ENCODE measurements around the gene SLC5A5. TPM values are rescaled to one million over a fixed set of nuclear protein-coding genes. Genes with fewer than 3 reads are reported as not detected.

SLC5A5 gene
- total and polyA plus RNA-seq, 10 of the 15 experiments (the other 5 are each of a cell fraction or from before 2014, with no cell fraction given) = 0.02 to 0.08 (median 0.05) TPM; not detected in 3

- no peaks in the 10 kb centered on the region for H3K79me2 ChIP-seq (ENCODE audit: control insufficient read depth, insufficient read depth, low read length)
- in situ Hi-C loops (cut with MboI) = no loop called here
- H3K9ac ChIP-seq (ENCODE audit: control insufficient read depth, insufficient read depth, low read length) = no peak overlapping the region
- H3K27me3 ChIP-seq (replicated peaks in 1 of 2; ENCODE audit: control insufficient read depth in 2 of 2, insufficient read depth in 2 of 2, low read length in 1 of 2) = no peaks in the 10 kb centered on the region
- ATAC-seq = no peak; the same call in 2 of the 3 replicates
- FAIRE-seq = no peak
- H3K9me3 ChIP-seq (replicated peaks; ENCODE audit: control insufficient read depth, insufficient read depth, low read length) = no peaks in the 10 kb centered on the region
- ChIA-PET SMC1A (ENCODE audit: uncharacterized antibody, unreplicated experiment) (no interaction called here), CTCF (no interaction called here), POLR2A (no interaction called here), RAD21 (ENCODE audit: unreplicated experiment) (no interaction called here)
- H4K20me1 ChIP-seq (ENCODE audit: control insufficient read depth, insufficient read depth) = no peaks in the 10 kb centered on the region
- H3K36me3 ChIP-seq (ENCODE audit: control insufficient read depth in 2 of 2, insufficient read depth in 2 of 2, low read length in 1 of 2) = no peaks in the 10 kb centered on the region; a peak in 1 of 4 replicates
- H3K4me3 ChIP-seq = no peak overlapping the region
- 74% methylated on average over 7 of the region's 8 CpGs for WGBS (ENCODE audit: insufficient coverage, insufficient replicate concordance, low lambda C conversion rate, missing lambda C conversion rate)
- H3K4me2 ChIP-seq (ENCODE audit: control insufficient read depth, insufficient read depth) = no peak overlapping the region
- H3K27ac ChIP-seq (ENCODE audit: control insufficient read depth, insufficient read depth) = no peak overlapping the region
- BruUV-seq (replicated peaks) = no TSS peak
- intact Hi-C loops (cut with micrococcal nuclease; ENCODE audit: unreplicated experiment) = no loop called here
- no peak overlapping the region for H2AFZ ChIP-seq (ENCODE audit: control insufficient read depth, low read depth, low read length)
- DNase-seq (ENCODE audit: low read depth, low spot score) = no peak
- TF ChIP-seq PKNOX1 (IDR thresholded peaks at IDR 0.05) (no peak), FOXK2 (IDR thresholded peaks at IDR 0.05) (no peak), GATAD2B (conservative IDR thresholded peaks at IDR 0.05; ENCODE audit: low read depth) (no peak), SMARCA5 (IDR thresholded peaks at IDR 0.05) (no peak), CEBPB (IDR thresholded peaks at IDR 0.05; ENCODE audit: borderline replicate concordance in 1 of 2, low read depth in 2 of 2, low read length in 2 of 2) (no peak), NFYB (IDR thresholded peaks at IDR 0.05; ENCODE audit: insufficient read depth, low read depth, low read length) (no peak), KAT2A (conservative IDR thresholded peaks at IDR 0.05; ENCODE audit: control insufficient read depth, low read depth, low read length) (no peak), PAX5 (IDR thresholded peaks at IDR 0.05; ENCODE audit: borderline replicate concordance, low read depth, low read length) (no peak), ZBTB4 (CRISPR knock-in tag; IDR thresholded peaks at IDR 0.05) (no peak), HDAC6 (IDR thresholded peaks at IDR 0.05; ENCODE audit: unreplicated experiment) (no peak), TCF3 (IDR thresholded peaks at IDR 0.05; ENCODE audit: borderline replicate concordance, insufficient read depth, low read depth, low read length) (no peak), EP300 (IDR thresholded peaks at IDR 0.05; ENCODE audit: borderline replicate concordance in 1 of 2, control insufficient read depth in 1 of 2, low read depth in 2 of 2, low read length in 2 of 2) (no peak), ZBTB11 (CRISPR knock-in tag; IDR thresholded peaks at IDR 0.05) (no peak), YY1 (IDR thresholded peaks at IDR 0.05; ENCODE audit: low read depth, low read length) (no peak), EGR1 (IDR thresholded peaks at IDR 0.05; ENCODE audit: borderline replicate concordance in 1 of 2, low read depth in 2 of 2, low read length in 2 of 2) (no peak), SUPT20H (IDR thresholded peaks at IDR 0.05; ENCODE audit: borderline replicate concordance, control insufficient read depth, low read depth, low read length) (no peak)
- H3K4me1 ChIP-seq (ENCODE audit: control insufficient read depth, insufficient read depth, low read length) = no peaks in the 10 kb centered on the region
Measured at GRCh38 chr19:17824339-17824738, 47.4 kb upstream of the SLC5A5 start.
